ENCODE results near the gene DDX41.
A peak's percentile ranks its signal among the peaks of the same experiment; 100 is the strongest.

Gene DDX41

GRCh38 chr5:177514541-177514940 lies 2.2 kb downstream of the DDX41 start:
- H3K9me3 Mint-ChIP-seq: no peaks in the 10 kb centered on the region
- no peak for DNase-seq
- no peak overlapping the region for H3K4me3 Mint-ChIP-seq
- no peak overlapping the region for H3K27ac Mint-ChIP-seq
- no peak for ATAC-seq (replicated peaks)
- H3K4me1 Mint-ChIP-seq (ENCODE audit: low read depth in 2 of 2): peaks cover 32 to 40% of the 10 kb centered on the region in 2 donors
- H3K27me3 Mint-ChIP-seq: no peaks in the 10 kb centered on the region
- peaks cover 37% of the 10 kb centered on the region for H3K36me3 Mint-ChIP-seq (ENCODE audit: insufficient read depth)

GRCh38 chr5:177513500-177513899 lies 3.3 kb downstream of the DDX41 start:
- Mint-ChIP-seq H3K27ac (no peak overlapping the region), H3K4me3 (no peak overlapping the region), H3K4me1 (ENCODE audit: low read depth in 2 of 2) (peaks cover 32 to 33% of the 10 kb centered on the region in 2 donors), H3K27me3 (no peaks in the 10 kb centered on the region), H3K36me3 (ENCODE audit: insufficient read depth) (peaks cover 35% of the 10 kb centered on the region), H3K9me3 (no peaks in the 10 kb centered on the region)
- DNase-seq (no peak), ATAC-seq (replicated peaks) (no peak)

- H3K4me3 Mint-ChIP-seq: no peak overlapping the region
- no peaks in the 10 kb centered on the region for H3K27me3 Mint-ChIP-seq
- no peak for DNase-seq
- no peak for ATAC-seq (replicated peaks)
- no peak overlapping the region for H3K27ac Mint-ChIP-seq
- peaks cover 32 to 33% of the 10 kb centered on the region in 2 donors for H3K4me1 Mint-ChIP-seq (ENCODE audit: low read depth in 2 of 2)
- peaks cover 35% of the 10 kb centered on the region for H3K36me3 Mint-ChIP-seq (ENCODE audit: insufficient read depth)
- no peaks in the 10 kb centered on the region for H3K9me3 Mint-ChIP-seq
Observed at GRCh38 chr5:177512736-177513380, 3.9 kb downstream of the DDX41 start.

GRCh38 chr5:177511796-177512675 lies 4.7 kb downstream of the DDX41 start:
- Mint-ChIP-seq H3K4me3 (no peak overlapping the region), H3K27ac (no peak overlapping the region), H3K9me3 (no peaks in the 10 kb centered on the region), H3K4me1 (ENCODE audit: low read depth in 2 of 2) (peaks cover 27 to 28% of the 10 kb centered on the region in 2 donors), H3K27me3 (no peaks in the 10 kb centered on the region), H3K36me3 (ENCODE audit: insufficient read depth) (peaks cover 34% of the 10 kb centered on the region)
- no peak for ATAC-seq (replicated peaks)
- no peak for DNase-seq

GRCh38 chr5:177511181-177511580 lies 5.6 kb downstream of the DDX41 start:
- Mint-ChIP-seq H3K27me3 (no peaks in the 10 kb centered on the region), H3K36me3 (ENCODE audit: insufficient read depth) (peaks cover 30% of the 10 kb centered on the region), H3K9me3 (no peaks in the 10 kb centered on the region), H3K4me3 (no peak overlapping the region), H3K27ac (no peak overlapping the region), H3K4me1 (ENCODE audit: low read depth in 2 of 2) (peaks cover 20 to 21% of the 10 kb centered on the region in 2 donors)
- no peak for DNase-seq
- ATAC-seq (replicated peaks): no peak

- Mint-ChIP-seq H3K4me1 (ENCODE audit: low read depth in 2 of 2) (peaks cover 14 to 15% of the 10 kb centered on the region in 2 donors), H3K4me3 (no peak overlapping the region), H3K27ac (no peak overlapping the region), H3K9me3 (no peaks in the 10 kb centered on the region), H3K36me3 (ENCODE audit: insufficient read depth) (peaks cover 28% of the 10 kb centered on the region), H3K27me3 (no peaks in the 10 kb centered on the region)
- peak; percentile 58 for ATAC-seq (replicated peaks)
- no peak for DNase-seq
Observed at GRCh38 chr5:177510567-177511053, 6.2 kb downstream of the DDX41 start.

- ATAC-seq (replicated peaks): no peak
- peaks cover 10% of the 10 kb centered on the region in 2 donors for H3K4me1 Mint-ChIP-seq (ENCODE audit: low read depth in 2 of 2)
Observed at GRCh38 chr5:177509991-177510566, 6.7 kb downstream of the DDX41 start.

GRCh38 chr5:177509381-177509951 lies 7.3 kb downstream of the DDX41 start, which contains the start of gene DOK3:
DOK3 (minus strand) TSS chr5:177509826; CDS start chr5:177509540, 286 bp downstream.
- Mint-ChIP-seq H3K27ac (peak within 1 kb of the TSS; percentile 80), H3K4me1 (ENCODE audit: low read depth in 2 of 2) (peaks cover 9% of the 10 kb centered on the region in 2 donors), H3K4me3 (peak within 1 kb of the TSS in 1 of 2 donors; percentile 25), H3K36me3 (ENCODE audit: insufficient read depth) (peaks cover 24% of the 10 kb centered on the region), H3K9me3 (no peaks in the 10 kb centered on the region), H3K27me3 (no peaks in the 10 kb centered on the region)
- ATAC-seq (replicated peaks) (peak; percentile 24), DNase-seq (no peak)

More at GRCh38 chr5:177509991-177510566, 6.7 kb downstream of the DDX41 start:
- no peak for DNase-seq
- no peaks in the 10 kb centered on the region for H3K9me3 Mint-ChIP-seq
- H3K4me3 Mint-ChIP-seq: peak overlapping the region in 1 of 2 donors; percentile 25
- H3K27ac Mint-ChIP-seq: no peak overlapping the region
- H3K27me3 Mint-ChIP-seq: no peaks in the 10 kb centered on the region
- peaks cover 28% of the 10 kb centered on the region for H3K36me3 Mint-ChIP-seq (ENCODE audit: insufficient read depth)

- H3K36me3 Mint-ChIP-seq (ENCODE audit: insufficient read depth): peaks cover 20% of the 10 kb centered on the region
- H3K4me1 Mint-ChIP-seq (ENCODE audit: low read depth in 2 of 2): peaks cover 3% of the 10 kb centered on the region in 2 donors
- no peak overlapping the region for H3K4me3 Mint-ChIP-seq
- peak overlapping the region; percentile 80 for H3K27ac Mint-ChIP-seq
- no peaks in the 10 kb centered on the region for H3K27me3 Mint-ChIP-seq
- no peaks in the 10 kb centered on the region for H3K9me3 Mint-ChIP-seq
- ATAC-seq (replicated peaks) (no peak), DNase-seq (no peak)
Observed at GRCh38 chr5:177508837-177509236, 7.9 kb downstream of the DDX41 start.

- Mint-ChIP-seq H3K4me3 (peak overlapping the region in 1 of 2 donors; percentile 7), H3K9me3 (no peaks in the 10 kb centered on the region), H3K36me3 (ENCODE audit: insufficient read depth) (peaks cover 17% of the 10 kb centered on the region), H3K27me3 (no peaks in the 10 kb centered on the region), H3K4me1 (ENCODE audit: low read depth in 2 of 2) (peaks cover 0 to 3% of the 10 kb centered on the region in 2 donors), H3K27ac (no peak overlapping the region)
- DNase-seq (no peak), ATAC-seq (replicated peaks) (no peak)
Observed at GRCh38 chr5:177508221-177508611, 8.5 kb downstream of the DDX41 start.

- peaks cover 17% of the 10 kb centered on the region for H3K36me3 Mint-ChIP-seq (ENCODE audit: insufficient read depth)
- no peak overlapping the region for H3K27ac Mint-ChIP-seq
- peaks cover 0 to 2% of the 10 kb centered on the region in 2 donors for H3K4me1 Mint-ChIP-seq (ENCODE audit: low read depth in 2 of 2)
- DNase-seq (no peak), ATAC-seq (replicated peaks) (no peak)
- no peaks in the 10 kb centered on the region for H3K27me3 Mint-ChIP-seq
- H3K4me3 Mint-ChIP-seq: peak overlapping the region in 1 of 2 donors; percentile 7
- H3K9me3 Mint-ChIP-seq: no peaks in the 10 kb centered on the region
Observed at GRCh38 chr5:177507596-177508220, 9.1 kb downstream of the DDX41 start.

GRCh38 chr5:177507165-177507564 lies 9.6 kb downstream of the DDX41 start:
- no peak overlapping the region for H3K27ac Mint-ChIP-seq
- no peaks in the 10 kb centered on the region for H3K9me3 Mint-ChIP-seq
- no peaks in the 10 kb centered on the region for H3K27me3 Mint-ChIP-seq
- DNase-seq: no peak
- H3K4me1 Mint-ChIP-seq (ENCODE audit: low read depth in 2 of 2): peaks cover 0 to 3% of the 10 kb centered on the region in 2 donors
- ATAC-seq (replicated peaks): no peak
- H3K36me3 Mint-ChIP-seq (ENCODE audit: insufficient read depth): peaks cover 17% of the 10 kb centered on the region
- no peak overlapping the region for H3K4me3 Mint-ChIP-seq

- no peak for DNase-seq
- ATAC-seq (replicated peaks): no peak
- H3K27ac Mint-ChIP-seq: no peak overlapping the region
- H3K27me3 Mint-ChIP-seq: no peaks in the 10 kb centered on the region
- H3K4me1 Mint-ChIP-seq (ENCODE audit: low read depth in 2 of 2): peaks cover 4 to 7% of the 10 kb centered on the region in 2 donors
- no peaks in the 10 kb centered on the region for H3K9me3 Mint-ChIP-seq
- peaks cover 4% of the 10 kb centered on the region for H3K36me3 Mint-ChIP-seq (ENCODE audit: insufficient read depth)
- H3K4me3 Mint-ChIP-seq: no peak overlapping the region
Observed at GRCh38 chr5:177505075-177505474, 11.7 kb downstream of the DDX41 start.
